KMS-11 (cell line): ENCODE results near the gene PCK1.

Experiments
- H2AFZ ChIP-seq: fragments of 200-600 bp; sonication (generic); 2 replicates; pipeline ENCODE4 v1.6.1; 2016; ENCODE audit warnings: antibody characterized with exemption, mixed run types, low read depth
- H3K27ac ChIP-seq: fragments of 200-600 bp; sonication (generic); 2 replicates; pipeline ENCODE4 v1.6.1; 2016; ENCODE audit warnings: mild to moderate bottlenecking, mixed run types
- H3K27me3 ChIP-seq: fragments of 200-600 bp; sonication (generic); 2 replicates; pipeline ENCODE4 v1.6.1; 2017; ENCODE audit warnings: mild to moderate bottlenecking, low read depth, mixed run types, moderate library complexity; ENCODE audit not compliant: insufficient read depth
- H3K36me3 ChIP-seq: fragments of 200-600 bp; sonication (generic); 2 replicates; pipeline ENCODE4 v1.6.1; 2017; ENCODE audit warnings: mild to moderate bottlenecking, mixed run types; ENCODE audit not compliant: insufficient read depth
- H3K4me1 ChIP-seq: fragments of 200-600 bp; sonication (generic); 2 replicates; pipeline ENCODE4 v1.6.1; 2016; ENCODE audit warnings: mild to moderate bottlenecking, low read depth, mixed run types; ENCODE audit not compliant: poor library complexity, severe bottlenecking
- H3K4me2 ChIP-seq: fragments of 200-600 bp; sonication (generic); 2 replicates; pipeline ENCODE4 v1.7.0; 2016; ENCODE audit warnings: mild to moderate bottlenecking, mixed run types
- H3K4me3 ChIP-seq: fragments of 200-600 bp; sonication (generic); IDR thresholded peaks from 2 replicates; pipeline ENCODE4 v1.6.1; 2017; ENCODE audit warnings: low read depth, low read length, mixed read lengths; ENCODE audit not compliant: insufficient read depth
- H3K79me2 ChIP-seq: fragments of 200-600 bp; sonication (generic); 2 replicates; pipeline ENCODE4 v1.6.1; 2016; ENCODE audit warnings: low read depth, mixed run types; ENCODE audit not compliant: insufficient read depth
- H3K9ac ChIP-seq: fragments of 200-600 bp; sonication (generic); 2 replicates; pipeline ENCODE4 v1.6.1; 2016; ENCODE audit warnings: mild to moderate bottlenecking, mixed run types
- H4K20me1 ChIP-seq: fragments of 200-600 bp; sonication (generic); 2 replicates; pipeline ENCODE4 v1.6.1; 2016; ENCODE audit warnings: mild to moderate bottlenecking, mixed run types; ENCODE audit not compliant: insufficient read depth
- CTCF ChIP-seq: fragments of 200-600 bp; sonication (generic); conservative IDR thresholded peaks from 2 replicates; pipeline ENCODE4 v1.6.1; 2017; ENCODE audit warnings: low read depth, mild to moderate bottlenecking, antibody characterized with exemption, low read length, moderate library complexity, mixed read lengths

Gene PCK1

DNA sequence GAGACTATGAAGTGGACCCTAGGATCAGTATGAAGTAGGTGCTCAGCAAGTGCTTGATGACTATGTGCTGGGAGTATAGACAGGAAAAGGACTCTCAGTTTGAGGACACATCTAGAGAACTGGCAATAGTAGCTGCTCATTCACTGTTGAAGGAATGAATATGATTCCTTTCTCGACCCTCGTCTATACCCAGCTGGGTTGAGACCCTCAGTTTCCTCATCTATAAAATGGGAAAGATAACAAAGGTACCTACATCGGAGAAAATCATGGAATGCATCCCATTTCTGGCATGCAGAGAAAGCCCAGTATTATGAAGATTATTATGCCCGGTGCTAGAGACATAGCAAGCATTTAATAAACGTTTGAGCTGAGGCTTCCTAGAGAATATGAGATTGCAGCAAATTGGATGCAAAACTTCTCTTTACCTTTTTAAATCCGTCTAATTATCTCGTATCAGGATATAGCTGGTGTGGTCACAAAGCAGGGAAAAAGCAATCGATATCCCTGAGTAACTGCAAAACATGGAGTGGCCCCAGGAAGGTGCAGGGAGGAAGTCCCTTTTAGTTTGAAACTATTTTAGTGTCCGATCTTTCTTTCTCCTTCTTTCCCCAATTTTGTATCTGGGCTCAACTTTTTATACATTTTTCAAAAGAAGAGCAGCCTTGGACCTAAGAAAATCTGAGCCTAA lies 2.8 kb upstream of the PCK1 start:
- no peak overlapping the region for H3K4me3 ChIP-seq
- no peak overlapping the region for H2AFZ ChIP-seq
- no peaks in the 10 kb centered on the region for H3K4me1 ChIP-seq
- no peaks in the 10 kb centered on the region for H3K79me2 ChIP-seq
- no peaks in the 10 kb centered on the region for H3K36me3 ChIP-seq
- no peaks in the 10 kb centered on the region for H4K20me1 ChIP-seq
- no peak for TF ChIP-seq CTCF
- H3K27ac ChIP-seq = no peak overlapping the region
- H3K4me2 ChIP-seq = no peak overlapping the region
- H3K27me3 ChIP-seq = peaks cover 100% of the 10 kb centered on the region
- no peak overlapping the region for H3K9ac ChIP-seq

GRCh38 chr20:57558614-57559288 lies 2.2 kb upstream of the PCK1 start:
- Histone ChIP-seq H3K27me3 (peaks cover 100% of the 10 kb centered on the region), H3K36me3 (no peaks in the 10 kb centered on the region), H3K27ac (no peak overlapping the region), H3K4me2 (no peak overlapping the region), H3K79me2 (no peaks in the 10 kb centered on the region), H3K4me1 (no peaks in the 10 kb centered on the region), H4K20me1 (no peaks in the 10 kb centered on the region), H2AFZ (no peak overlapping the region), H3K9ac (no peak overlapping the region), H3K4me3 (no peak overlapping the region)
- no peak for TF ChIP-seq CTCF

- H3K27me3 ChIP-seq = peaks cover 100% of the 10 kb centered on the region
- no peaks in the 10 kb centered on the region for H3K36me3 ChIP-seq
- no peak overlapping the region for H2AFZ ChIP-seq
- H4K20me1 ChIP-seq = no peaks in the 10 kb centered on the region
- H3K4me3 ChIP-seq = no peak overlapping the region
- no peaks in the 10 kb centered on the region for H3K4me1 ChIP-seq
- no peak overlapping the region for H3K9ac ChIP-seq
- no peaks in the 10 kb centered on the region for H3K79me2 ChIP-seq
- no peak for TF ChIP-seq CTCF
- no peak overlapping the region for H3K27ac ChIP-seq
- no peak overlapping the region for H3K4me2 ChIP-seq
Observed at GRCh38 chr20:57559289-57559634, 1.6 kb upstream of the PCK1 start.

- Histone ChIP-seq H3K4me2 (no peak overlapping the region), H3K27ac (no peak overlapping the region), H3K79me2 (no peaks in the 10 kb centered on the region), H3K4me1 (no peaks in the 10 kb centered on the region), H3K27me3 (peaks cover 100% of the 10 kb centered on the region), H3K9ac (no peak overlapping the region), H4K20me1 (no peaks in the 10 kb centered on the region), H3K4me3 (no peak overlapping the region), H2AFZ (no peak overlapping the region), H3K36me3 (no peaks in the 10 kb centered on the region)
- TF ChIP-seq CTCF = no peak
Observed at GRCh38 chr20:57559658-57560553, 1.0 kb upstream of the PCK1 start.
